Spleen (tissue), 7 donors: ENCODE data around the gene MOK.

Experiments
- CTCF ChIP-seq, 11 experiments: fragments of 200-600 bp in 7 of 11; fragments of 450-650 bp in 4 of 11; sonication (generic) in 4 of 11; IDR thresholded peaks in 8 of 11; conservative IDR thresholded peaks in 3 of 11; 1 replicate in 7 of 11; 2 replicates in 4 of 11; pipeline versions ENCODE4 v1.4.0 to v1.8.0; 2016 to 2021; ENCODE audit warnings: antibody characterized with exemption in 11 of 11, inconsistent platforms in 4 of 11, mild to moderate bottlenecking in 1 of 11
- POLR2AphosphoS5 ChIP-seq, 3 donors: sonication (generic); formaldehyde crosslinking; IDR thresholded peaks; one replicate each; pipeline ENCODE4 v1.5.1; 2017; ENCODE audit warnings: antibody characterized with exemption in 3 of 3
- donor health status: DM: no; HTN: no; CAD: no; lungs with moderate emphysema.
- donor health status: DM: no; HTN: no; CAD: no.
- donor health status: DM: no; HTN: no; CAD: no.

DNA sequence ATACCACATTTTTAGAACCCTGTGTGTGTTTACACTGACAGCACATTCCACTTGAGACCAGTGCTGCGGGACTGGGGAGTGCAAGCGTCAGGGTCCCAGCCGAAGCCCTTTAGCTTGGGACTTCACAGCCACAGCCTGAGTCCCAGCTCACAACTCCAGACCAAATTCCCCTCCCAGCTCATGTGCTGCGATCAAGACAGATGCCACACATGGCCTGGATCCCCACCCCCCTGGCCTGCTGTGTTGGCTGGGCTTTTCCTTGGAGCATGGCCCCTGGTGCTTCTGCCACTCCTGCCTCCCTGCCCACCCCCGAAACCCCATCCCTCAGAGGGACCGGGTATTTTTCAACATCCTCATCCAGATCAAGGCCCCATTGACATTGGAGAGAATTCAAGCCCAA is 101.6 kb downstream of the MOK start:
- TF ChIP-seq CTCF (IDR thresholded peaks at IDR 0.05 in 8 of 11, conservative IDR thresholded peaks at IDR 0.05 in 3 of 11): no peak
- no peak for TF ChIP-seq POLR2AphosphoS5 (IDR thresholded peaks at IDR 0.05)
